Measurements from ENCODE around the gene SNCAIP.

- TF ChIP-seq CTCF (IDR thresholded peaks at IDR 0.05), result no peak
- no peak for TF ChIP-seq POLR2A (IDR thresholded peaks at IDR 0.05; ENCODE audit: low read depth)
- no peak for TF ChIP-seq EP300 (IDR thresholded peaks at IDR 0.05)
- TF ChIP-seq POLR2AphosphoS5 (IDR thresholded peaks at IDR 0.05), result no peak
These were observed 762 bp downstream of the SNCAIP start for GRCh38 chr5:122312591-122313406.
